ENCODE measurements around the gene SLC2A11. TPM values are rescaled to one million over a fixed set of nuclear protein-coding genes. Genes with fewer than 3 reads are reported as not detected.
A peak's percentile ranks its signal among the peaks of the same experiment; 100 is the strongest.

The SLC2A11 gene
- total RNA-seq, 1 donor from 2014 or later, result 19.6 TPM

GRCh38 chr22:23850136-23850611 is 7.5 kb upstream of the SLC2A11 start:
- H3K27ac ChIP-seq (ENCODE audit: low read depth, low read length), result no peak overlapping the region
- H3K4me3 Mint-ChIP-seq (ENCODE audit: unreplicated experiment), result no peak overlapping the region
- no peaks in the 10 kb centered on the region for H3K36me3 Mint-ChIP-seq (ENCODE audit: low read depth, unreplicated experiment)
- peaks cover 11% of the 10 kb centered on the region for H3K4me1 ChIP-seq (ENCODE audit: insufficient read depth, low read length)
- no peaks in the 10 kb centered on the region for H3K27me3 ChIP-seq (ENCODE audit: insufficient read depth, low read length)
- H3K36me3 ChIP-seq (ENCODE audit: insufficient read depth, low read length), result no peaks in the 10 kb centered on the region
- FAIRE-seq, result no peak
- H4K20me1 ChIP-seq (ENCODE audit: insufficient read depth, low read length), result no peaks in the 10 kb centered on the region
- H3K4me2 ChIP-seq (ENCODE audit: low read length), result no peak overlapping the region
- no peak overlapping the region for H3K9ac ChIP-seq (ENCODE audit: low read length)
- H3K27me3 Mint-ChIP-seq (ENCODE audit: low read depth, unreplicated experiment), result peaks cover 9% of the 10 kb centered on the region
- DNase-seq (ENCODE audit: low read depth), result no peak
- no peak overlapping the region for H2AFZ ChIP-seq (ENCODE audit: low read depth, low read length)
- no peaks in the 10 kb centered on the region for H3K9me3 Mint-ChIP-seq (ENCODE audit: unreplicated experiment)
- H3K9me3 ChIP-seq (ENCODE audit: insufficient read depth, low read depth, low read length), result no peaks in the 10 kb centered on the region
- TF ChIP-seq EZH2 (IDR thresholded peaks at IDR 0.05; ENCODE audit: insufficient read depth, low read length) (no peak), CTCF (IDR thresholded peaks at IDR 0.05; ENCODE audit: insufficient read depth, low read depth, low read length) (no peak)
- H3K27ac Mint-ChIP-seq (ENCODE audit: unreplicated experiment), result no peak overlapping the region
- H3K79me2 ChIP-seq (ENCODE audit: insufficient read depth, low read length), result no peaks in the 10 kb centered on the region
- H3K4me1 Mint-ChIP-seq (ENCODE audit: low read depth, unreplicated experiment), result peaks cover 26% of the 10 kb centered on the region
- H3K4me3 ChIP-seq (ENCODE audit: insufficient read depth, low read depth, low read length), result no peak overlapping the region

GRCh38 chr22:23856721-23857605 is 712 bp upstream of the SLC2A11 start:
- Histone ChIP-seq H3K27ac (ENCODE audit: low read depth, low read length) (peak overlapping the region; percentile 15), H3K9ac (ENCODE audit: low read length) (peak overlapping the region; percentile 72), H3K79me2 (ENCODE audit: insufficient read depth, low read length) (no peaks in the 10 kb centered on the region), H3K4me3 (ENCODE audit: insufficient read depth, low read depth, low read length) (peak overlapping the region; percentile 75), H3K36me3 (ENCODE audit: insufficient read depth, low read length) (no peaks in the 10 kb centered on the region), H4K20me1 (ENCODE audit: insufficient read depth, low read length) (no peaks in the 10 kb centered on the region), H3K27me3 (ENCODE audit: insufficient read depth, low read length) (no peaks in the 10 kb centered on the region), H3K4me1 (ENCODE audit: insufficient read depth, low read length) (peaks cover 16% of the 10 kb centered on the region), H3K4me2 (ENCODE audit: low read length) (peak overlapping the region; percentile 92), H3K9me3 (ENCODE audit: insufficient read depth, low read depth, low read length) (no peaks in the 10 kb centered on the region), H2AFZ (ENCODE audit: low read depth, low read length) (peak overlapping the region; percentile 90)
- H3K27me3 Mint-ChIP-seq (ENCODE audit: low read depth, unreplicated experiment), result no peaks in the 10 kb centered on the region
- no peak for TF ChIP-seq CTCF (IDR thresholded peaks at IDR 0.05; ENCODE audit: insufficient read depth, low read depth, low read length)
- TF ChIP-seq EZH2 (IDR thresholded peaks at IDR 0.05; ENCODE audit: insufficient read depth, low read length), result no peak
- peak; percentile 54 for DNase-seq (ENCODE audit: low read depth)
- H3K9me3 Mint-ChIP-seq (ENCODE audit: unreplicated experiment), result no peaks in the 10 kb centered on the region
- FAIRE-seq, result no peak
- peaks cover 7% of the 10 kb centered on the region for H3K4me1 Mint-ChIP-seq (ENCODE audit: low read depth, unreplicated experiment)
- peak overlapping the region; percentile 92 for H3K4me3 Mint-ChIP-seq (ENCODE audit: unreplicated experiment)
- no peaks in the 10 kb centered on the region for H3K36me3 Mint-ChIP-seq (ENCODE audit: low read depth, unreplicated experiment)
- peak overlapping the region; percentile 83 for H3K27ac Mint-ChIP-seq (ENCODE audit: unreplicated experiment)

GRCh38 chr22:23858484-23858815 is 775 bp downstream of the SLC2A11 start:
- FAIRE-seq (no peak), DNase-seq (ENCODE audit: low read depth) (no peak)
- H3K9me3 ChIP-seq (ENCODE audit: insufficient read depth, low read depth, low read length), result no peaks in the 10 kb centered on the region
- peak overlapping the region; percentile 41 for H3K27ac Mint-ChIP-seq (ENCODE audit: unreplicated experiment)
- H3K4me1 ChIP-seq (ENCODE audit: insufficient read depth, low read length), result peaks cover 16% of the 10 kb centered on the region
- H3K27me3 ChIP-seq (ENCODE audit: insufficient read depth, low read length), result no peaks in the 10 kb centered on the region
- TF ChIP-seq CTCF (IDR thresholded peaks at IDR 0.05; ENCODE audit: insufficient read depth, low read depth, low read length) (no peak), EZH2 (IDR thresholded peaks at IDR 0.05; ENCODE audit: insufficient read depth, low read length) (no peak)
- peak overlapping the region; percentile 72 for H3K9ac ChIP-seq (ENCODE audit: low read length)
- H3K4me3 Mint-ChIP-seq (ENCODE audit: unreplicated experiment), result peak overlapping the region; percentile 92
- no peaks in the 10 kb centered on the region for H4K20me1 ChIP-seq (ENCODE audit: insufficient read depth, low read length)
- peak overlapping the region; percentile 75 for H3K4me3 ChIP-seq (ENCODE audit: insufficient read depth, low read depth, low read length)
- H2AFZ ChIP-seq (ENCODE audit: low read depth, low read length), result peak overlapping the region; percentile 83
- no peaks in the 10 kb centered on the region for H3K36me3 ChIP-seq (ENCODE audit: insufficient read depth, low read length)
- H3K27me3 Mint-ChIP-seq (ENCODE audit: low read depth, unreplicated experiment), result no peaks in the 10 kb centered on the region
- H3K4me1 Mint-ChIP-seq (ENCODE audit: low read depth, unreplicated experiment), result peaks cover 7% of the 10 kb centered on the region
- H3K27ac ChIP-seq (ENCODE audit: low read depth, low read length), result no peak overlapping the region
- H3K9me3 Mint-ChIP-seq (ENCODE audit: unreplicated experiment), result no peaks in the 10 kb centered on the region
- peak overlapping the region; percentile 92 for H3K4me2 ChIP-seq (ENCODE audit: low read length)
- H3K36me3 Mint-ChIP-seq (ENCODE audit: low read depth, unreplicated experiment), result peaks cover 3% of the 10 kb centered on the region
- no peaks in the 10 kb centered on the region for H3K79me2 ChIP-seq (ENCODE audit: insufficient read depth, low read length)

All from astrocyte (in vitro differentiated cells and primary cell).